Effector memory CD8-positive, alpha-beta T cell (primary cell): ENCODE measurements around the gene LIN37.
"Not testable (repeated sequence)": the region's sequence is repeated elsewhere in the genome, so short reads cannot be mapped to it uniquely, and the experiment has no call there.

Source experiments
- ATAC-seq: fragments of 150-1000 bp; cut with Tn5 transposase; replicated peaks from 2 replicates; pipeline ENCODE4 v1.10.0; 2021; ENCODE audit warnings: mild to moderate bottlenecking, moderate library complexity
- DNase-seq, 3 experiments: peaks; one replicate each; pipeline ENCODE4 v3.0.0; 2021
- H3K27ac Mint-ChIP-seq, 2 donors: one replicate each; pipeline ENCODE4 v1.8.0; 2022; ENCODE audit warnings: mild to moderate bottlenecking in 2 of 2, mixed read lengths in 2 of 2, moderate library complexity in 2 of 2
- H3K27me3 Mint-ChIP-seq, 2 donors: one replicate each; pipeline ENCODE4 v1.8.0; 2022; ENCODE audit warnings: mixed read lengths in 2 of 2
- H3K36me3 Mint-ChIP-seq: one replicate; pipeline ENCODE4 v1.8.0; 2022; ENCODE audit warnings: mild to moderate bottlenecking, moderate library complexity, mixed read lengths; ENCODE audit not compliant: insufficient read depth
- H3K4me1 Mint-ChIP-seq, 2 donors: one replicate each; pipeline ENCODE4 v1.8.0; 2022; ENCODE audit warnings: low read depth in 2 of 2, mixed read lengths in 2 of 2
- H3K4me3 Mint-ChIP-seq, 2 donors: one replicate each; pipeline ENCODE4 v1.8.0; 2022; ENCODE audit warnings: mild to moderate bottlenecking in 2 of 2, mixed read lengths in 2 of 2, moderate library complexity in 2 of 2
- H3K9me3 Mint-ChIP-seq, 2 donors: one replicate each; pipeline ENCODE4 v1.8.0; 2022; ENCODE audit warnings: mixed read lengths in 2 of 2

Gene LIN37

DNA sequence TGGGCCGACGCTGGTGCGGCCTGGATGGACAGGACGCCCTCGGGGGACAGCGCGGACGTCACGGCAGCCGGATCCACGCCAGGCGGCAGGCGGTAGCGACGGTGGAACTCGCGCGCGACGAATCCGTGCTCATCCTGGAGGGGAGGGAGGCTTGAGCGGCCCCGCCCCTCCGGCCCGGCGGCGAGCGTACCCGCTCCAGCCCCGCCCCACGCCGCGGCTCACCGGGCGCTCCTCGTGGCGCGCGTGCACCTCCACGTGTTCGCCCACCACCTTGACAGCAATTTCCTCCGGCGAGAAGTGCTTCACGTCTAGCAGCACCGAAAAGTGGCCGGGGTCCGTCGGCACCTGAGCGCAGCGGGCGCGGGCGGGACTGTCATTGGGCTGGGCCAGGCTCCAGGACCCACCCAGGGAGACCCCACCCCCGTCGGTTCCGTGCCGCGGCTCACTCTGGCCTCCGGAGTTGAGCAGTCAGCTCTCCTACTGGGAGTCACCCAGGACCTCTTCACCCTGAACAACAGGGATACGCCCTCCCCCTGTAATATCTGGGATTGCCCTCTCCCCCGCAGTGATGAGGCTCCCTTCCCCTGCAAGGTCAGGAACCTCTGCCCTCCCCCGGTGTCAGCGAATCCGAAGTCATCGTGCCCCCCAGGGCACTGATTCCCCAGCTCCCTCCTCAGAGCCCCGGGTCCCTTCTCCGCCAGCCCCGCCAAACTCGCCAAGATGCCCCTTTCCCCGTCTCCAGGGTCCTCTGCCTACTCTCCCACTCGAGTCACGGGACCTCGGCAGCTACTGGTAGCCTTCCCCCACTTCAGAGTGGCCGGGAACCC, 7.4 kb downstream of the LIN37 start:
- Mint-ChIP-seq H3K36me3 (peaks cover 20% of the 10 kb centered on the region), H3K27ac (peak overlapping the region in 1 of 2 donors; percentile 77), H3K4me1 (peaks cover 27 to 38% of the 10 kb centered on the region in 2 donors), H3K4me3 (peak overlapping the region; percentile 43 to 48), H3K9me3 (no peaks in the 10 kb centered on the region), H3K27me3 (peaks cover 0 to 7% of the 10 kb centered on the region in 2 donors)
- ATAC-seq, result no peak
- DNase-seq, result peak in 2 of 3 experiments; percentile 37 to 48

DNA sequence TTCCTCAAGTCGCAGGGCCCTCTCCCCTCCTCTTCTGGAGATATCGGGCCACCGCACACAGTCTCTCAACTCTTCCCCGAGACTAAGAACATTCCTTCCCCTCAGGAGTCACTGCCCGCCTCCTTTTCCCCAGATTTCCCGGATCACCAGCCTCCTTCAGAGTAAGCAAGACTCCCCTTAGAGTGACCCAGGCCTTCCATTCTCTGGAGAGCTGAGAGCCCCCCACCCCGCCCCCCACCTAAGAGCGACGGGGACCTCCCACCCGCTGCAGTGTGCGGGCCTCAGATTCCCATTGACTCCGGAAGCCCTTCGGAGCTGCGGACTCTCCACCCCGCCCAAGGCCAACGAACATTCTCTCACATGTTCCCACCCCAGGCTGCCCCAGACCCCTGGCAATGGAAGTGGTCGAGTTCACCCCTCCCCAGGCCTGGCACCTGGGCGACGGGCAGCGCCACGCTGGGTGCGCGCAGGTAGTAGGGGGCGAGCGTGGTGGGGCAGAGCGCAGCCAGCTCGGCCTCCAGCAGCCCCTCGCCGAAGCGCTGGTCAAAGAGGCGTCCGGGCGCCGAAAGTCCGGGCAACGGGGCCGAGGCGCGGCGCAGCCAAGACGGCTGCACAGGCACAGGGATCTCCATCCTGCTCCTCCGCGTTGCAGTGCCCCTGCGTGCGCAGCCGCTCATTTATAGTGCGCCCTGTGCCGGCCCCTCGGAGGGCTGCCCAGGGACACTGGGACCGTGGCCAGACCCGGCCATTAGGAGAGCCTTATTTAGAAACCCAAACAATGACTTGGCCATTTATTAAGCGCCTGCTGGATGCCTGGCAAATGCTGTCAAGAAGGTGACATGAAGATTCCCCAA, 8.2 kb downstream of the LIN37 start, which contains the start of gene HSPB6:
HSPB6 (minus strand) TSS at position 653 of the 854 bp plus-strand sequence; CDS start at position 632, 21 bp downstream.
- Mint-ChIP-seq H3K36me3 (peaks cover 20% of the 10 kb centered on the region), H3K27me3 (peaks cover 0 to 7% of the 10 kb centered on the region in 2 donors), H3K9me3 (no peaks in the 10 kb centered on the region), H3K4me1 (peaks cover 27 to 38% of the 10 kb centered on the region in 2 donors), H3K27ac (peak within 1 kb of the TSS; percentile 96 to 97), H3K4me3 (peak within 1 kb of the TSS; percentile 93 to 94)
- no peak for ATAC-seq
- no peak for DNase-seq

GRCh38 chr19:35757231-35757748, 8.9 kb downstream of the LIN37 start:
- peaks cover 23% of the 10 kb centered on the region for H3K36me3 Mint-ChIP-seq
- H3K4me1 Mint-ChIP-seq, result peaks cover 27 to 38% of the 10 kb centered on the region in 2 donors
- H3K9me3 Mint-ChIP-seq, result no peaks in the 10 kb centered on the region
- peak overlapping the region; percentile 96 to 97 for H3K27ac Mint-ChIP-seq
- ATAC-seq (no peak), DNase-seq (no peak)
- H3K4me3 Mint-ChIP-seq, result peak overlapping the region; percentile 93 to 94
- H3K27me3 Mint-ChIP-seq, result peaks cover 0 to 7% of the 10 kb centered on the region in 2 donors

DNA sequence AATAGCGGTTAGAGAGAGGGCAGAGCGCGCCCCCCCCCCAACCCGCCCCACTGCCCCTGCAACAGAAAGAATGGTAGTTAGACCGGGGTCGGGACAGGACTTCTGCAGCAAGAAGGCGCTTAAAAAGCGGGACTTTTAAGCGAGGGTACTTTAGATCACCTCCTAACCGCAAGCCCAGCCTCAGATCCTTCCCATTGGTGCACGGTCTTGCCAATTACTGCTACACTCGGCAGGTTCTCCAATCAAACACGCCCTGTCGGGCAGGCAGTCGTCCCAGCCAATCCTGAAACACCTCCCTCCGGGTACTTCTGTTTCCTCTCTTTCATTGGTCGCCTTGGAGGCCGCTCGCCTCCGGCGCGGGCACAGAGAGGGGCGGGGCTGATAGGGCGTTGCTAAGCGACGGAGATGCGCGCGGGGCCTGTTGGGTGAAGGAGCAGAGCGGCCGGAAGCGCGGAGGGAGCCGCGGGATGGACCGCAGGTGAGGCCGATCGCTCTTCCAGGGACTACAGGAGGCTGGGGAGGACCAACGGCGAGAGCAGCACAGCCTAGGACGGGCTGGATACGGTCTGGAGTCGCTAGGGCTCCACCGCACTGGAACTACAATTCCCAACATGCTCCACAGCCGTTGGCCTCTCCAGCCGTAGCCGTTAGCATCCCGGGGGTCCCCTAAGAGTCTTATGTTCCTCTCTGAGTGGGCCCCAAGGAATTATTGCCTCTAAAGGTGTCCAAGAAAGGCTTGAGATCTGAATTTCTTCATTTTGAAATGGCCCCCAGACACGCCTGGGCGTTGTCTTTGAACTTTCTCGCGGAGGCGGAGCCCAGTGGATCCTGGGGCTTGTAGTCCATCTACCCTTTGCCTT, 9.6 kb downstream of the LIN37 start, which contains the start of gene PROSER3:
PROSER3 (plus strand) TSS at position 428 of the 860 bp plus-strand sequence; CDS start at position 468, 40 bp downstream.
- peak; percentile 98 to 99 (median 99) for DNase-seq
- Mint-ChIP-seq H3K36me3 (peaks cover 23% of the 10 kb centered on the region), H3K4me3 (peak within 1 kb of the TSS; percentile 93 to 94), H3K27me3 (peaks cover 0 to 7% of the 10 kb centered on the region in 2 donors), H3K9me3 (no peaks in the 10 kb centered on the region), H3K4me1 (peaks cover 27 to 38% of the 10 kb centered on the region in 2 donors), H3K27ac (peak within 1 kb of the TSS; percentile 96 to 97)
- ATAC-seq, result peak; percentile 95

DNA sequence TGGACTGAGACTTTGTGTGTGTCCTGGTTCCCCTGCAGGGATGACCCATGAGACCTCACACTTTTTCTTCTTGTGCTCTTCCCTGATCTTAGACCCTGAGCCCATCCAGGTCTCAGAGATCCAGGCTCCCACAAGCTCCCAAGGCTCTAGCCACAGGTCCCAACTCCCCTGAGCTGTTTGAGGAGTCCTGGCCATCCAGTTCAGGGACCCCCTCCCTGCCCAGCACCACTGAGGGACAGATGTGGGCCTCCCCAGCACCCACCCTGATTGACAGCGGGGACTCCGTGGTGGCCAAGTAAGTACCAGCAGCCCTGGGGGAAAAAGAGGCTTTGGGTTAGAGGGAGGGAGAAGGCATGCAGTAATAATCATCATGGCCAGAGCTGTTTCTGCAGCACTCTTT, 11.3 kb downstream of the LIN37 start:
- peaks cover 25 to 37% of the 10 kb centered on the region in 2 donors for H3K4me1 Mint-ChIP-seq
- peaks cover 38% of the 10 kb centered on the region for H3K36me3 Mint-ChIP-seq
- peak overlapping the region; percentile 49 to 93 for H3K4me3 Mint-ChIP-seq
- H3K9me3 Mint-ChIP-seq, result no peaks in the 10 kb centered on the region
- H3K27me3 Mint-ChIP-seq, result peaks cover 0 to 6% of the 10 kb centered on the region in 2 donors
- H3K27ac Mint-ChIP-seq, result no peak overlapping the region
- DNase-seq (no peak), ATAC-seq (no peak)

- H3K27ac Mint-ChIP-seq, result no peak overlapping the region
- H3K36me3 Mint-ChIP-seq, result peaks cover 34% of the 10 kb centered on the region
- DNase-seq (no peak), ATAC-seq (no peak)
- H3K4me3 Mint-ChIP-seq, result no peak overlapping the region
- no peaks in the 10 kb centered on the region for H3K9me3 Mint-ChIP-seq
- no peaks in the 10 kb centered on the region for H3K27me3 Mint-ChIP-seq
- H3K4me1 Mint-ChIP-seq, result peaks cover 22 to 31% of the 10 kb centered on the region in 2 donors
Observed at GRCh38 chr19:35760711-35761349, 12.5 kb downstream of the LIN37 start.

DNA sequence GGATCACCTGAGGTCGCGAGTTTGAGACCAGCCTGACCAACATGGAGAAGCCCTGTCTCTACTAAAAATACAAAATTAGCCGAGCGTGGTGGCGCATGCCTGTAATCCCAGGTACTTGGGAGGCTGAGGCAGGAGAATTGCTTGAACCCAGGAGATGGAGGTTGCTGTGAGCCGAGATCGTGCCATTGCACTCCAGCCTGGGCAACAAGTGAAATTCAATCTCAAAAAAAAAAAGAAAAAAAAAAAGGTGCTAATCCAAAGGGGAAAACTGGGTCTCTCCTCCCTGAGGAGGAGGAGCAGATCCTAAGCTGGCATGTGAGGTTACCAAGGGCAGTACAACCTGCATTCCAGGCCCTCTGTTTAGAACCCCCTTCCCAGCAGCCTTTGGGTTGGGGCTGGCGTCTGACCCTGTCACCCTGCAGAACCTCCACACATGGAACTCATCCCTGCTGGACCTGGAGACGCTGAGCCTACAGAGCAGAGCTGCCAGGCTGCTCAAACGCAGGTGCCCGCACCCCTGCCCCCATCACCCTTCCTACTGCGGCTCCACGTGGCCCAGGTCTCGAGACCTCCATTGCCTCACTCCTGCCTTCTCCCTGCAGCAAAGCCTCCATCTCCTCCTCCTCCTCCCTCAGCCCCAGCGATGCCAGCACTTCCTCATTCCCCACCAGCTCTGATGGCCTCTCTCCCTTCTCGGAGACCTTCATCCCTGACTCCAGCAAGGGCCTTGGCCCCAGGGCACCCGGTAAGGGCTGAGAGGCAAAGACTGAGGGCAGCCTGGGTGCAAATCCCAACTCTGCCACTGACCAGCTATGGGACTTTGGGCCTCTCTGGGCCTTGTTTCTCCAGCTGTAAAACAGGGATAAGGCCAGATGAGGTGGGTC, 16.3 kb downstream of the LIN37 start:
- ATAC-seq (no peak), DNase-seq (no peak)
- Mint-ChIP-seq H3K9me3 (no peaks in the 10 kb centered on the region), H3K27me3 (no peaks in the 10 kb centered on the region), H3K36me3 (peaks cover 26% of the 10 kb centered on the region), H3K4me3 (no peak overlapping the region), H3K4me1 (peaks cover 2 to 3% of the 10 kb centered on the region in 2 donors), H3K27ac (no peak overlapping the region)

- H3K4me3 Mint-ChIP-seq, result no peak overlapping the region
- DNase-seq, result no peak
- H3K27me3 Mint-ChIP-seq, result no peaks in the 10 kb centered on the region
- no peak for ATAC-seq
- peaks cover 0 to 1% of the 10 kb centered on the region in 2 donors for H3K4me1 Mint-ChIP-seq
- no peak overlapping the region for H3K27ac Mint-ChIP-seq
- H3K9me3 Mint-ChIP-seq, result no peaks in the 10 kb centered on the region
- H3K36me3 Mint-ChIP-seq, result peaks cover 26% of the 10 kb centered on the region
Observed at GRCh38 chr19:35766571-35767104, 18.3 kb downstream of the LIN37 start.

GRCh38 chr19:35767288-35768081, 19.1 kb downstream of the LIN37 start:
- peak overlapping the region in 1 of 2 donors; percentile 65 for H3K27ac Mint-ChIP-seq
- ATAC-seq (no peak), DNase-seq (no peak)
- no peak overlapping the region for H3K4me3 Mint-ChIP-seq
- H3K9me3 Mint-ChIP-seq, result no peaks in the 10 kb centered on the region
- no peaks in the 10 kb centered on the region for H3K27me3 Mint-ChIP-seq
- peaks cover 23% of the 10 kb centered on the region for H3K36me3 Mint-ChIP-seq
- H3K4me1 Mint-ChIP-seq, result peaks cover 0 to 1% of the 10 kb centered on the region in 2 donors

GRCh38 chr19:35768082-35768421, 19.7 kb downstream of the LIN37 start:
- no peaks in the 10 kb centered on the region for H3K27me3 Mint-ChIP-seq
- peaks cover 0 to 1% of the 10 kb centered on the region in 2 donors for H3K4me1 Mint-ChIP-seq
- peaks cover 19% of the 10 kb centered on the region for H3K36me3 Mint-ChIP-seq
- no peak for DNase-seq
- H3K27ac Mint-ChIP-seq, result no peak overlapping the region
- H3K9me3 Mint-ChIP-seq, result no peaks in the 10 kb centered on the region
- no peak for ATAC-seq
- no peak overlapping the region for H3K4me3 Mint-ChIP-seq

- H3K27me3 Mint-ChIP-seq, H3K36me3 Mint-ChIP-seq, DNase-seq, ATAC-seq, H3K9me3 Mint-ChIP-seq, H3K27ac Mint-ChIP-seq, H3K4me3 Mint-ChIP-seq: not testable (repeated sequence)
- H3K4me1 Mint-ChIP-seq, result peaks cover 18 to 20% of the 10 kb centered on the region in 2 donors
Observed at GRCh38 chr19:35772362-35772761, 24.0 kb downstream of the LIN37 start.
